ENCODE results near the gene FGR.

The FGR gene

DNA sequence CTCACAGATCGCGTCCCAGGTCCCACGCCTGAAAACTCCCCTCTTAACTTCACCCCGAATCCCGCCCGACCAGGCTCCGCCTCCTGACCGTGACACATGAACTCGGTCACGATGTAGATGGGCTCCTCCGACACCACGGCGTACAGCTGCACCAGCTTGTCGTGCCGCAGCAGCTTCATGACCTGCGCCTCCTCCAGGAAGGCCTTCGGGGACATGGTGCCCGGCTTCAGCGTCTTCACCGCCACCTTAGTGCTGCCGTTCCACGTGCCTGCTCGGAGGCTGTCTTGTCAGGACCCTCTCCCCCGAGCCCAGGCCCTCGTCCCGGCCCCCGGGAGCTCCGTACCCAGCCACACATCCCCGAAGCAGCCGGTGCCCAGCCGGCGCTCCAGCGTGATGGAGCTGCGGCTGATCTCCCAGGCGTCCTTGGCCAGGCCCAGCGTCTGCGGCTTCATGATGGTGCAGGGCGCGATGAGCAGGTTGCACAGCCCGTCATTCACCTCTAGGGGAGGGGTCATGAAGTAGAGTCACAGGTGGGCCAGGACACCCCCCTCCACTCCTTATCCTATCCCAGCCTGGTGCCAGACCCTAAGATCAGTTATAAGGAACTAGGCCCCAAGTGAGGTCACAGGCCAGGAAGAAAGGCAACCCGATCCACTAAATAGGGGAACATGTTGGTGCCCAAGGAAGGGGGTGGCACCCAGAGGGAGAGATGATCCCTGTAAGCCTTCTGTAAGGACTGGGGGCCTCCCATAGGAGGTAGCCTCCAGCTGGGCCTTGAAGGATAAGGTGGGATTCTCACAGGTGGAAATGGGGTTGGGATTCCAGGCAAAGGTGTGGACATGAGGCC, 19.4 kb downstream of the FGR start:
- no peak for DNase-seq (ENCODE audit: low spot score)

DNA sequence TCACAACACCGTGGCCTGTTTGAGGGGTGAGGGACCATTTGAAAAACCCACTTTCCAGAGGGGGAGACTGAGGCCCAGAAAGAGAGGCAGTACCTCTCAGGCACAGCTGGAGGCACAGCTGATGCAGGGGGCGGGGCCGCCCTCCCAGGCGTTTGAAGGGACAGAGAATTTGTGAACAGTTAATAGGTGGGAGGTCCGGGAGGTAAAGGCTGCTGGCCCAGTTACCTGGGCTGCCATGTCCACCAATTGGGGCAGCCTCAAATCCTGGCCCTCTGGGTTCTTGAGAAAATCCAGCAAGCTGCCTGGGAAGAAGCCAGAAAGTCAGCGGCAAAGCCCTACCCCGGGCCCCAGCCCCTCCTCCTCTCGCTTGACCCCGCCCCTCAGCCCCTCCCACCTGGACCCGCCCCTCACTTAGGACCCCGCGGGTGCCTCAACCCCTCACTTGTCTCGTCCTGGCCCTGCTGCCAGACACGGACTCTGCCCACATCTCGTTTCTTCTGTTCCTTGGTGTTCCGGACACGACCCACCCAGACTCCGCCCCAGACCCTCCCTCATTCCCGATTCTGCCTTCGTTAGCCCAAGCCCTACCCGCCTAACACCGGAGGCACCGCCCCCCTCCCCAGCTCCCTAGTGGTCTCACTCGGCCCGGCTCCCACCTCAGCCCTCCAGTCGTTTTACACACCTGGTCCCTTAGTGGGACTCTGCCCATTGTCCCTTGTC, 20.2 kb downstream of the FGR start:
- no peak for DNase-seq (ENCODE audit: low spot score)

DNA sequence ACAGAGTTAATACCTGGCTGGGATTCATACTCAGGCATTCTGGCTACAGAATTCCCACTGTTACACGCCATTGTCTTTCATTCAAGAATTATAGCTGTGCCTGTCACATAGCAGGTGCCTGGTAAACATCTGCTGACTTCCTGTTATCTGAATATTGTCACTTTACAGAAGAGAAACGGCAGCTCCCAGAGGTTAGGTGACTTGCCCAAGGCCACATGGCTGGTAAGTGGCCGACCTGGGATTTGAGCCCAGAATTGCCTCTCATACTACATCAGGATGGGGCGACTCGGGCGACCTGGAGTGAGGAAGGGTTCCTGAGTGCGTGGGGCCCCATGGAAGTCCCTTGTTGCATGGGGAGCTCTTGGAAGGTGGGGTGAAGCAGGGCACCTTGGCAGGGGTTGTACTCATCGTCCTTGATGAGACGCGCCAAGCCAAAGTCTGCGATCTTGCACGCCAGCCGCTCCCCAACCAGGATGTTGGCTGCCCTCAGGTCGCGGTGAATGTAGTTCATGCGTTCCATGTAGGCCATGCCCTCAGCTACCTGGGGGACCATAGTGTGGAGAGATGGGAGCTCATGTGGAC, 20.9 kb downstream of the FGR start:
- DNase-seq (ENCODE audit: low spot score), result no peak

DNA sequence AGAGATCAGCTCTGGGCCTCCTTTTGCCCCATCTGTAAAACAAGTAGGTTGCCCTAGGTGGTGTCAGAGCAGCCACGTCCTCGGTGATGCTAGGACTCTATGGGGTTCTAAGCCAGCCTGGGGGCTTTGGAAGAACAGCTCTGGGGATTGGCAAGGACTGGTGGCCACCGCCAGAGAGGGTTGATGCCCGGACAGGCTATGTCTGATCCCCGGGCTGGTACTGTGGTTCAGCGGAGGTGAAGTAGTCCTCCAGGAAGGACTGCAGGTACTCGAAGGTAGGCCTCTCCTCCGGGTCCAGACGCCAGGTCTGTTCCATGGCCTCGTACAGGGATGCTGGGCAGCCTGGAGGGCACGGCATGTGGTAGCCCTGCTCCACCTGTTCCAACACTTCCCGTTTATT, 22.3 kb downstream of the FGR start:
- DNase-seq (ENCODE audit: low spot score), result no peak

DNA sequence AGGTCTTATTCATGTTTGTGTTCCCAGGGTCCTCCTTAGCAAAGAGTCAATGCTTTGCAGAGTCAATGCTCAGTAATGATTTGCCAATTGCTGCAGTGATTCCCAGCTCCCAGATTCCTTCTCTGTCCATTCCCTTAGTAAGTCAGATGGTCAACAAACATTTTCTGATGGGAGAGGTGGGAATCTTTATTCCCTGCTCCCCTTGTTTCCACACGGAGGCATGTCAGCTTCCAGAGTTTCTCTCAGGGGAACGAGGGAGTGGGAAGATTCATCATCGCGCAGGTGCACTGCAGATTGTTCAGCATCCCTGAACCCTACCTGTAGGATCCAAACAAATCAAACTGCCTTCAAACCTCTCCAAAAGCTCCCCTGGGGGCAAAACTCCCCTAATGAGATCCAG, 23.5 kb downstream of the FGR start:
- no peak for DNase-seq (ENCODE audit: low spot score)

DNA sequence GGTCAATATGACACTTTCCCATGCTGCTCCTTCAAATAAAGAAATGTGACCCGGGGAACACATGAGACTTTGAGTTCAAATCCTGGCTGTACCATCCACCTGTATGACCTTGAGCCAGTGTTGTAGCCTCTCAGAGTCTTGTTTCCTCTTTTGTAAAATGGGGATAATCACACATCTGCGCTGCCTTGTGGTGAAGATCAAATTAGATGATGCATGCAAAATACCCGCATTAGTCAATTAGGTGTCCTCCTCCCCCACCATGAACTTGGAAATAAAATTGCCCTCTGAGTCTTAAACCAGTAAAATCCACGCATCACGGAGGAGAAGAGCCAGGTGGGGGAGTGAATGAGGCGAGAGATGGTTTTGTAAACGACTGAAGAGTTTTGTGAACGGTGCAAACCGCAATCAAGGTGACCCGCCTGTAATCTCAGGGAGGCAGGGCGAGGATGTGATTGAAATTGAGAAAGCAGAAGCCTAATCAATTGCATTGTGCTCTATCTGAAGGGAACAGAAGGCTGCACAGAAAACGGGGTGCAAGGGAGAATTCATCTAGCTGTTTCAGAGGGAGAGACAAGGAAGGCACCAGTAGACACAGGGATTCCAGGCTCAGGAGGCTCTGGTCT, 25.3 kb downstream of the FGR start:
- no peak for DNase-seq (ENCODE audit: low spot score)

DNA sequence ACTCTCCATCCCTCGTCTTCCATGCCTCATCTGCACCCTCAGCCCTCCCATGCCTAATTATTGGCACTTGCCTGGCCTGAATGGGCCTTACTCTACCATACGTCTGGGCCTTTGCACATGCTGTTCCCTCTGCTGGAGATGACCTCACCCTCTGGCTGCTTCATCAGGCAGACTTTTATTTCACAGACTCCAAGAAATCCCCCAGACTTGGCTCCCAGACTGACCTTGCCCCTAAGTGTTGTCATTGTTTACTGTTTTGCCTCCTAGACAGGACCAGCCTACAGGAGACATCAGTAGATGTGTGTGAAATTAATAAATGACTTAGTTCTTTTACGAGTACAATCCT, 25.8 kb downstream of the FGR start:
- DNase-seq (ENCODE audit: low spot score), result no peak

DNA sequence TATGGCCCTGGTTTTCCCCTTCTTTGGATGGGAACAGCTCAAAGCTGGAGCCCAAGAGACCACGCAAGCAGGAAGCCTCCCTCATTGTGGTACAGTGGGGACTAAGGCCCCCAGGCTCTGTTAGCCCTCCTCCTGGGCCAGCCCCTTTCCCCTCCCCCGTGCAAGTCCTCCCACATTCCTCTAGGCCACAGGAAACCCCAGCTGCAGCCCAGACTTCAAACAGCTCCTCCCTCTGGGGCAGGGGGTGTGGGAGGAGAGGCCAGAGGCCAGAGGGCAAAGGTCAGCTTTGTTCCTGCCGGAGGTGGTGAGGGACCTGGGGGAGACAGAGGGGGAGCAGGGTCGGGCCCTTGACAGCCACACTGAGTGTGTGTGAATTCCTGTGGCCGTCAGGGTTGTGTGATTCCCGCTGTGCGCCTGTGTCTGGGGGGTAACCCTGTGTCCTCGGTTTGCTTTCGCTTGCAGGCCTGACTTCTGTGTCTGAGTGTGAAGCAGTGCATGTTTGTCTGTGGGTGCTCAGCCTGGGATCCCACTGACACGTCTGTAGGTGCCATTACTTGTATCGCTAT, 27.7 kb downstream of the FGR start:
- no peak for DNase-seq (ENCODE audit: low spot score)

DNA sequence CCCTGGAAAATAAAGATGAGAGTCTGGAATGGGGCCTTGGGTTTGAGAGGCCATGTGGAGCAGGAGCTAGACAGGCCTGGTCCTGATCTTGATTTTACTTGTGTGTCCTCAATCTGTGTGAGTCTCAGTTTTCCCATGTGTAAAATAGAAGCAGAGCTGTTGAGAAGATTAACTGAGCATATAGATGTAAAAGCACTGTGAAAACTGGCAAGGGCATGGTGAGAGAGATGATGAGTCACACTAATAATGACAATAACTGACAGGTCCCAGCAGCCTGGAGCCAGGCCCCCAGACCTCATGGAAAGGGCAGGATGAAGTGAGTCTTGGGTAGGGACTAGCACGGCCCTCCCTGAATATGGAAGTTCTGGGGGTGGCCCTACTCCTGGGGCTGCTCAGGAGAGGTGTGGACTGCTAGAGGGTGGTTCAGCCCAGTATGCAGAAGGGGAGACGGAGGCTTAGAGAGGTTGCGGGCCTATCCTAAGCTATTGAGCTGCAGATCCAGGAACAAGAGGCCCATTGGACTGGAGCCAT, 28.2 kb downstream of the FGR start:
- no peak for DNase-seq (ENCODE audit: low spot score)

DNA sequence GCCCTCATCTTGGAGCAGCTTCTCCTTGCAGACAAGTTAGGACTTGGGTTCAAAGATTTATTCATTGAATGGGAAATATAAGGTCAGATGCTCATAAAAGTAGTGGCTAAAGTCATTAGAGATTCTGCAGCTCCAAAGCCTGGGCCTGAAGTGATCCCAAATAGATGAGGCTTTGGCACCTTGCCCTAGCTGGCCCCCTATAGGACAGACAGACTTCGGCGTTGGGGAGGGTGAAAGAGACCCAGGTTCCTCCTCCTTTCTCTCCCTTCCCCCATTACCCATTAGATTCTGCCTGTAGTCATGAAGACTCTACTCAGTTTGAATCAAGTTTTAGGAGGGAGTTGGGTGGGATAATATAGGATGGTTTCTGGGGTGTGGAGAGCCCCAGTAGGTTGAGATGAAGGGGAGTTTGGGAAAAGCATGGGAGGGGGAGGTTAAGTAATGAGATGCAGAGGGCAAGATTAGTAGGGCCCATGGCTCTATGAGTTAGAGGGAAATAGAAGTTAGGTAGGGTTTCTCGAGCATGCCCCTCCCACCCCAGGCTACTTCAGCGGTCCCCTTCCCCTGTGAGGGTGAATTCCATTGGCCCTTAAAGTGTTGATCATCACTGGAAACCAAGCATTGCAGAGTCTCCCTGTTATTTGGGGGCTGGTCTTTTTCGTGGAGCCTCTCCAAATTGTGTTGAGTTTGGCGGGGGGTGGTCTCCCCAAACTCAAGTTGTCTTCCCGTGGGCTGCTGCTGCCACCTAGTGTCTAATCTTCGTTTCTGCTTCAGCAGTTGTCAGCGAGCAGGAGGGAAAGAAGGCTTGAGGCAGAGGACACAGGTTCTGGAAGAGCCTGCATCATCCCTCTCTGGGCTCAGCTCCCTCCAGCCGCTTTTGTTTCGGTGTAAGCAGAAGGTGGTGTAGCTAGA, 28.9 kb downstream of the FGR start:
- DNase-seq (ENCODE audit: low spot score), result no peak

DNA sequence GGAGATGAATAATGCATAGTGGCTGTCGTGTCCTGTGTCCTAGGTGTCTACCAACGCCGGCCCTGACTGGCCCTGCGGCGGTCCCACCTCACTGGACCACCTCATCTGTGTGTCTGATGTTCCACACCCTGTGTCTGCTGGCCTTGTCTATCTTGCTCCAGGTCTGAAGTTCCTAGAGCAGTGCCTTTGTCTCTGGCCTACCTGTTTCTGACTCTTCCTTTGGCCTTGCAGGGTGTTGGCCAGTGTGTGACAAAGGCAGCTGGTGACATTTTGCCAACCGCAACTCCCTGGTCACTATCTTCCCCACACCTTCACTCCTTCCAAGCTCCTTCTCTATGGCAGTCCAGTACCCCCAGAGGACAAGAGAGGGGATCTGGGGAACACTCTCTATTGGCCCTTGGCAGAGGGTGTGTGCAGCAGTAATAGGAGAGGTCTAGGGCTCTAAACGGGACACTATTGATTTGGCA, 29.7 kb downstream of the FGR start:
- DNase-seq (ENCODE audit: low spot score), result no peak

DNA sequence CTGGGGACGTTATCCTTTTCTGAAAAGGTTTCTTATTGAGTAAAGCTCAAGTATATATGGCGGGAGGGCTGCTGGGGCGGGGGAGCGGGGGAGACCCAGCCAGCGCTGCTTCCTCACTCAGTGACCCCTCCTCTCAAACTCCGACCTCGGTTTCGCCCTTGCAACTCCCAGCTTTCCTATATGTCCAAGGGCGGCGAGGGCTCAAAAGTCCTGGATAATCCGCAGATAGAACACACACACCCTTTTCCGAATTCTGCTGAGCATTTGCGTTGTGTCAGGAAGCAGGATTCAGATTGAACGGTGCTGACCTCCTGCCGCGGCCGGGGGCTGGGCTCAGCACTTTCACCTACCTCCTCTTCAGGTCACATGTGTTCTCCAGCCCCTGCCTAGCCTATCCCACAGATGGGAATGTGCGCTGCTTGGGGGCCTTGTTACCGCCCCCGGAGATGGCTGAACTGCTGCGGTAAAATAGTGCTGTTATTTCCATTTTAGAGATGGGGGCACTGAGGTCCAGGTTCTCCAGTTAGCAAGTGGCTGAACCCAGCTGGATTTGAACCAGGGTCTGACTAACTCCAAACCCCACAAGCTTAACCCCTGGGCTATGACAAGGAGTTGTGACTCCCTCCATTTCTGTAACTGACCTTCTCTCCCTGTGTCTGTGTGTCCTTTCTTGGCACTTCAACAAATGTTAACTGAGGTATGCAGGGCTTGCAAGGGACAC, 30.2 kb downstream of the FGR start:
- DNase-seq (ENCODE audit: low spot score), result no peak

DNA sequence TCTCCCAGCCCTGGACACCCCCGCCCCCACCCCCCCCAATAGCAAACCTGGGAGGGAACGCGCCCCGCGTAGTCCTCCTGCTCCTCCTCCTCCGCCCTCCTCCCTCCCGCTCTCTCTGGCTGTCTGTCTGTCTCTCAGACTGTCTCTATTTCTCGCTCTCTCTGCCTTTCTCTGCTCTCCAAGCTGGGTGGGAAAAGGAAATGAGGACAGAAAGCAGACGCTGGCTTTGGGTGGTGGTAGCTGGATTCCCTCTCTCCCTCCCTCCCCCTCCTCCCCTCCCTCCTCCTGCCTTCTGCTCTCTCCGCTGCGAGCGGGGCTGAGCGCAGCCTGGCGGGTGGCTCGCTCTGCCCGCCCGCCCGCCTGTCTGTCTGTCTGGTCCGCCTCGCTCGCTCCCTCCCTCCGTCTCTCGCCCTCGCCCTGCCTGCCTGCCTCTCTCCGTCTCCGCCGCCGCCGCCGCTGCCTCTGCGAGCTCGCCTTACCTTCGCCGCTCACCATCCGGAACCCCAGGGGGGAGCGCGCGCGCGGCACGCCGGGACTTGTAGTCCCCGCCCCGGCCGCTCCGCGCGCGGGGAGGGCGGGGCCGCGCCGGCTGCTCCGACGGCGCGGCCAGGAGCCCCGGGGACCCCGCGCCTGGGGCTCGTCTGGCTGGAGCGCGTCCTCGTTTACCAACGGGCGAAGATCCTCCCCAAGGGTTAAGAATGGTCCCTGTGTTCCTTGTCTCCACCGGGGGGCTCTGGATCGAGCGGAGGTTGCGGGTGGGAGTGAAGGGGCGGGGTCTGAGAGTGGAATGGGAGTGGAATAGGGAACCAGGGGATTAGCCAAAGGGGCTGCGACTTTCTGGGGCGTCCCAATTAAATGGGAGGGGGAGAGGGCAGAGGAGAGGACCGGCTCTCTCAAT, 31.1 kb downstream of the FGR start, which contains the start of gene AHDC1:
TSS of gene AHDC1 (minus strand) at position 464 of the 898 bp plus-strand sequence. CDS start 52,029 bp downstream, outside the sequence.
- DNase-seq (ENCODE audit: low spot score), result peak; percentile 83

DNA sequence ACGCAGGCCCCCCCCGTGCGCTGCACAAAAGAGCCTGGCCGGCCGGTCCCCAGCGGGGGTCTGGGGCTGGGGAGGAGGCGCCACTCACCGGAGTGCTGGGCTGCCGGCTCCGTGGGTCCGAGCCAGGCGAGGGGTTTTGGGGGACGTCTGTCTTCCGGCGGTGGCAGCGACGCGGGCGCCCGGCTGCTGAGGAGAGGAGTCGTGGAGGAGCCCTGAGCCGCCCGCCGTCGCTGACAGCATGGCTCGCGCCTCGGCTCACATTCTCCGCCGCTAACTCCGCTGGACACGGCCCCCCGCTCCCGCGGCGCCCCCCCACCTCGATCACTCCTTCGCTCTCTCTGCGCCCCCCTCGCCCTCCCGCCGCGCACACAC, 31.7 kb downstream of the FGR start:
- DNase-seq (ENCODE audit: low spot score), result no peak

DNA sequence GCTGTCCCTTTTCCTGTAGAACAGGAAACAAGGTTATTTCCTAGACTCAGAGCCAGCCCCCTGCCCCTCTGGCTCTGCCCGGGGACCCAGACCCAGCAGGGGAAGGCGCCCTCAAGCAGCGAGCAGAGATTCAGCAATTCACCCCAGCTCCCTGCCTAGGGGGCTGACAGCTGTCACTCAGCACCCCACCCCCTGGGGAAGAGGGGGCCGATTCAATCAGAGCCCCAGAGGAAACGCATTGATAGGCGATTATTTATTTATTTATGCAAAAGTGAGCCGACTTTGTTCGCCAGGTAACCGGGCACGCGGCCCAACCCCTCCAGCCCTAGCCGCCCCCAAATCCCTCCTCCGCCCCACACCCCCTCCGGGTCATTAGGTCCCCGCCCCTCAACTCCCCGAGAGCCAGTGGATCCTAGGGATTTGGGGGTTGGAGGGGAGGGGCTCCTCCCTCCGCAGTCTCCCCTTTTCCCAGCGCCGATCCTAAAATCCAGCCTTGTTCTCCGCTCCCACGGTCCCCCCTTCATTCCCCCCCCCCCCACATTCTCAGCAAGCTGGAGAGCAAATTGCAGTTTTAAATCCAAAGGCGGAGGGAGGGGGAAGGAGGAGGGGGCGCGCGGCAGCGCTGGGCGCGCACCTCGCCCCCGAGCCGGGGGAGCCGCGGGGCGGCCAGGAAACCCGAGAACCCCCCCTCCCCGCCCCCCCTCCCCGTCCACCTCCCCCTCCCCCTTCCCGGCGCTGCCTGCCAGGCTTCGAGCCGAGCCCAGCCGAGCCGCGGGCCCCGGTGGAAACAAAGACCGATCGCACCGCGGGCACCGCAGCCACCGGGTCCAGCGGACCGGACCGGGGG, 32.3 kb downstream of the FGR start:
- no peak for DNase-seq (ENCODE audit: low spot score)

DNA sequence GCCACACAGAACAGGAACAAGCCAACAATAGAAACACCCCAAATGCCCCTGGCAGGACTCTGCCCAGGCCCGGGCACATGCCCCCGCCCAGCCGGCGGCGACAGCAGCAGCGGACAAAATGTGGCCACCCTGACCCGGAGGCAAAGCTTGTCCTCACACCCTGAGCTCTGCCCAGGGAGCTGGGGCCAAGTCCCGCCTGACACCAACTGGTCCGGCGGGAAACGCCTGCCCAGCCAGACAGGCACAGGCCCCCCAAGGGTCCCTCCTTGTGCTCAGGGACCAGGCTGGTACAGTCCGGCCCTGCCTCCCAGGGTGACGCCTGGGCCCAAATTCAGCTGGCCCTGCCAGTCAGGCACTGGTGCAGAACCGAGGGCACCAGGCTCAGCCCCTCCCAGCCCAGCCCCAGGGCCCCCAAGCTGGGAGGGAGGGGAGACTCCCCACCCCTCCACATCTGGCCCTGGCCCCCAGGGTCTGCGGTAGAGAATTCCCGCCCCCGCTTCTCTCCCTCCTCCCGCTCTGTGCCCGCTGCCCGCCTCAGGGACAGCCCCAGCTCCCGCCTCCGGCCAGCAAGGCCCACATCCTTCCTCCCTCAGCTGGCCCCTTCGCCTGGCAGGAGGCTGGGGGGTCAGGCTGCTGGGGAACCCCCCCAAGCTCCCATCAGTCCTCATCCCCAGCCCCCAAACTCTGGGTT, 33.1 kb downstream of the FGR start:
- no peak for DNase-seq (ENCODE audit: low spot score)

DNA sequence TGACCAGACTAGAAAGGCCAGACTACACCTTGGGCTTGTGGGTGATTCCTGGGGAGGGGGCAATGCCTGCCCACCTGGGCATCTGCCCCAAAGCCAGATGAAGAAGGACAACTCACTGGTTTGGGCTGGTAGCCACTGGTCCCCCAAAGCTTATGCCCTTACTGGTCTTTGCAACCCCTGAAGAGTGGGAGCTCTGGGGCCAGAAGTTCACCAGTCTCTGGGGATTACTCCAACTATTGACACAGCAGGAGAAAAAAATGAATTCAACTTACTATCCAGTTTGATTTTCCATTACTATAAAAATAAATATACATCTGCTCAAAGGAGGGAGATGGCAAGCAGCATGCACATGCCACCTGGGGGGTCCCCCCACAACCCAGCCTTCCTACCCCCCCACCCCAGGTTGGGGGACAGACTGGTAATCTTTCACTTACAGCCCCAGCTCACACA, 33.6 kb downstream of the FGR start:
- no peak for DNase-seq (ENCODE audit: low spot score)

Data from putamen (tissue), 1 donor.